Liver (tissue), 9 donors: Measurements from ENCODE around the gene FREM1. TPM values are rescaled to one million over a fixed set of nuclear protein-coding genes. Genes with fewer than 3 reads are reported as not detected.

Source experiments
- DNase-seq: peaks from one replicate; pipeline ENCODE4 v3.0.0-alpha.2; 2017; ENCODE audit warnings: low spot score
- H3K27ac ChIP-seq, 2 donors: one replicate each; pipeline ENCODE4 v1.7.0; 2013; ENCODE audit warnings: inconsistent platforms in 2 of 2, low read length in 2 of 2, control low read depth in 1 of 2, low read depth in 1 of 2, mild to moderate bottlenecking in 1 of 2
- H3K27me3 ChIP-seq, 4 donors: one replicate each; pipeline versions ENCODE4 v1.6.1 to v1.7.0; 2013; ENCODE audit warnings: low read length in 3 of 4, inconsistent platforms in 1 of 4, mild to moderate bottlenecking in 1 of 4, moderate library complexity in 1 of 4; ENCODE audit not compliant: control insufficient read depth in 4 of 4, insufficient read depth in 4 of 4
- H3K36me3 ChIP-seq, 4 donors: one replicate each; pipeline versions ENCODE4 v1.6.1 to v1.7.0; 2013; ENCODE audit warnings: low read length in 3 of 4, mild to moderate bottlenecking in 3 of 4, low read depth in 1 of 4, moderate library complexity in 1 of 4; ENCODE audit not compliant: control insufficient read depth in 4 of 4, insufficient read depth in 3 of 4
- H3K4me1 ChIP-seq, 4 donors: one replicate each; pipeline versions ENCODE4 v1.6.1 to v1.7.0; 2013; ENCODE audit warnings: low read length in 3 of 4, mild to moderate bottlenecking in 3 of 4, moderate library complexity in 1 of 4; ENCODE audit not compliant: control insufficient read depth in 4 of 4, insufficient read depth in 4 of 4
- H3K4me3 ChIP-seq, 3 donors: one replicate each; pipeline versions ENCODE4 v1.6.1 to v1.7.0; 2013; ENCODE audit warnings: low read length in 3 of 3, control low read depth in 1 of 3, low read depth in 1 of 3, mild to moderate bottlenecking in 1 of 3
- H3K9ac ChIP-seq, 2 donors: one replicate each; pipeline ENCODE4 v1.7.0; 2013; ENCODE audit warnings: low read length in 2 of 2, mild to moderate bottlenecking in 2 of 2, moderate library complexity in 2 of 2, control low read depth in 1 of 2, low read depth in 1 of 2
- H3K9me3 ChIP-seq, 4 donors: one replicate each; pipeline versions ENCODE4 v1.6.1 to v1.7.0; 2013; ENCODE audit warnings: low read length in 3 of 4; ENCODE audit not compliant: control insufficient read depth in 4 of 4
- ATF3 ChIP-seq: IDR thresholded peaks from 2 replicates; pipeline ENCODE4 v1.6.1; 2016; ENCODE audit warnings: antibody characterized with exemption
- EGR1 ChIP-seq, 2 donors: IDR thresholded peaks; 2 replicates each; pipeline ENCODE4 v1.6.1; 2016 to 2018; ENCODE audit warnings: antibody characterized with exemption in 2 of 2, low read depth in 2 of 2
- FOXA1 ChIP-seq: IDR thresholded peaks from 2 replicates; pipeline ENCODE4 v1.6.1; 2016; ENCODE audit warnings: antibody characterized with exemption
- FOXA2 ChIP-seq: IDR thresholded peaks from 2 replicates; pipeline ENCODE4 v1.6.1; 2016; ENCODE audit warnings: antibody characterized with exemption
- GABPA ChIP-seq, 2 donors: IDR thresholded peaks in 1 of 2; conservative IDR thresholded peaks in 1 of 2; 2 replicates each; pipeline ENCODE4 v1.6.1; 2016; ENCODE audit warnings: antibody characterized with exemption in 2 of 2, mild to moderate bottlenecking in 1 of 2, moderate library complexity in 1 of 2
- HNF4A ChIP-seq, 2 donors: conservative IDR thresholded peaks; 2 replicates each; pipeline ENCODE4 v1.6.1; 2016; ENCODE audit warnings: antibody characterized with exemption in 2 of 2, mild to moderate bottlenecking in 2 of 2
- HNF4G ChIP-seq: IDR thresholded peaks from 2 replicates; pipeline ENCODE4 v1.6.1; 2016; ENCODE audit warnings: antibody characterized with exemption
- JUND ChIP-seq, 2 donors: IDR thresholded peaks; 2 replicates each; pipeline ENCODE4 v1.6.1; 2016; ENCODE audit warnings: antibody characterized with exemption in 2 of 2
- RAD21 ChIP-seq, 2 donors: IDR thresholded peaks; 2 replicates each; pipeline ENCODE4 v1.6.1; 2016; ENCODE audit warnings: antibody characterized with exemption in 2 of 2, mild to moderate bottlenecking in 2 of 2
- RXRA ChIP-seq, 2 donors: IDR thresholded peaks; 2 replicates each; pipeline ENCODE4 v1.6.1; 2017 to 2018; ENCODE audit warnings: antibody characterized with exemption in 2 of 2, mild to moderate bottlenecking in 1 of 2
- YY1 ChIP-seq: IDR thresholded peaks from 2 replicates; pipeline ENCODE4 v1.6.1; 2016; ENCODE audit warnings: antibody characterized with exemption, mild to moderate bottlenecking
- WGBS: extraction: QIAGEN DNeasy Blood & Tissue Kit; methylation state at CpG from one replicate; pipeline ENCODE4 v1.1.7; 2013; 5-methylcytosine and 5-hydroxymethylcytosine counted together
- polyA plus RNA-seq, 2 donors: library from polyadenylated mRNA; stranded (reverse) in 1 of 2; unstranded in 1 of 2; fragments of 200-250 nt in 1 of 2; fragments of >200 nt in 1 of 2; fragmentation: Nextera tagmentation in 1 of 2; extraction: Ambion mirVana in 1 of 2; gene quantifications; one replicate each; pipeline versions ENCODE4 v1.2.1 to v1.2.3, GENCODE V29; 2013 to 2015
- total RNA-seq, 2 donors: library from RNA; depleted of rRNA; stranded (reverse); fragments of >200 nt; gene quantifications; one replicate each; pipeline ENCODE4 v1.2.3, GENCODE V29; 2014
- TF ChIP-seq, protein P1 (sequence below): fragments of 150-350 bp; IDR thresholded peaks from 2 replicates; pipeline ENCODE4 v1.5.1; 2017; ENCODE audit warnings: improper control_type of control experiment, low read depth, low read length; ENCODE audit not compliant: missing input control
- donor health status: healthy.
- donor health status: healthy.
- donor health status: healthy.
- donor health status: healthy.
- donor health status: healthy.

Gene FREM1
- total and polyA plus RNA-seq, 4 donors, result 0.39 to 4.7 (median 1.1) TPM

- Histone ChIP-seq H3K9ac (no peak overlapping the region), H3K4me3 (no peak overlapping the region)
- 68% methylated on average over 1 of the region's 1 CpG for WGBS
Measured at GRCh38 chr9:14902561-14902960, 7.7 kb downstream of the FREM1 start.

DNA sequence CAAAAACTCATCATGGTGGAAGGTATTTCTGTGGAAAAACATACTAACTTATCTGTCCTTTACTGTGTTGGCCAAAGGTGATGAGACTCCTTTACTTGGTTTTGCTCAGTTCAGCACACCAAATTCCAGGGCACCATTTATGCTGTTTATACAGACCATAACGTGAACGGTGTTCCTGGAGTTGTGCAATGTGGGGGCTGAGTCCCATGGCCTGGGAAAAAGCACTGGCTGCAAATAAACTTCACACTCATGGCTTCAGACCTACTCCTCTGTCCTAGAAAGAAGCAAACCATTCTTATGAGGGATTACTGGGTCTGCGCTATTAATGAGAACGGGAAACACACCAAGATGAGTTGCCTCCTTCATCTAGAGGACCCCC, 10.4 kb downstream of the FREM1 start:
- Histone ChIP-seq H3K4me3 (no peak overlapping the region), H3K4me1 (no peaks in the 10 kb centered on the region), H3K27me3 (no peaks in the 10 kb centered on the region), H3K27ac (no peak overlapping the region), H3K36me3 (no peaks in the 10 kb centered on the region), H3K9ac (no peak overlapping the region), H3K9me3 (no peaks in the 10 kb centered on the region)
- no peak for DNase-seq
- WGBS, result 65% methylated on average over 4 of the region's 4 CpGs
- TF ChIP-seq YY1 (no peak), ATF3 (no peak), HNF4G (no peak), GABPA (IDR thresholded peaks at IDR 0.05 in 1 of 2, conservative IDR thresholded peaks at IDR 0.05 in 1 of 2) (no peak)

More at GRCh38 chr9:14902561-14902960, 7.7 kb downstream of the FREM1 start:
- no peak for DNase-seq
- Histone ChIP-seq H3K27ac (no peak overlapping the region), H3K4me1 (no peaks in the 10 kb centered on the region), H3K27me3 (peaks cover 0 to under 1% (median 0%) of the 10 kb centered on the region in 4 donors), H3K9me3 (no peaks in the 10 kb centered on the region), H3K36me3 (no peaks in the 10 kb centered on the region)
- TF ChIP-seq HNF4G (no peak), EGR1 (IDR thresholded peaks at IDR 0.05; ENCODE audit: low read depth in 2 of 2) (no peak), RAD21 (IDR thresholded peaks at IDR 0.05) (no peak), FOXA2 (no peak), HNF4A (conservative IDR thresholded peaks at IDR 0.05) (no peak), FOXA1 (no peak), JUND (IDR thresholded peaks at IDR 0.05) (no peak)

GRCh38 chr9:14899042-14899814, 11.0 kb downstream of the FREM1 start:
- TF ChIP-seq, protein P1, sequence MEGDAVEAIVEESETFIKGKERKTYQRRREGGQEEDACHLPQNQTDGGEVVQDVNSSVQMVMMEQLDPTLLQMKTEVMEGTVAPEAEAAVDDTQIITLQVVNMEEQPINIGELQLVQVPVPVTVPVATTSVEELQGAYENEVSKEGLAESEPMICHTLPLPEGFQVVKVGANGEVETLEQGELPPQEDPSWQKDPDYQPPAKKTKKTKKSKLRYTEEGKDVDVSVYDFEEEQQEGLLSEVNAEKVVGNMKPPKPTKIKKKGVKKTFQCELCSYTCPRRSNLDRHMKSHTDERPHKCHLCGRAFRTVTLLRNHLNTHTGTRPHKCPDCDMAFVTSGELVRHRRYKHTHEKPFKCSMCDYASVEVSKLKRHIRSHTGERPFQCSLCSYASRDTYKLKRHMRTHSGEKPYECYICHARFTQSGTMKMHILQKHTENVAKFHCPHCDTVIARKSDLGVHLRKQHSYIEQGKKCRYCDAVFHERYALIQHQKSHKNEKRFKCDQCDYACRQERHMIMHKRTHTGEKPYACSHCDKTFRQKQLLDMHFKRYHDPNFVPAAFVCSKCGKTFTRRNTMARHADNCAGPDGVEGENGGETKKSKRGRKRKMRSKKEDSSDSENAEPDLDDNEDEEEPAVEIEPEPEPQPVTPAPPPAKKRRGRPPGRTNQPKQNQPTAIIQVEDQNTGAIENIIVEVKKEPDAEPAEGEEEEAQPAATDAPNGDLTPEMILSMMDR, result no peak
- TF ChIP-seq ATF3 (no peak), RXRA (IDR thresholded peaks at IDR 0.05) (no peak)
- H3K27me3 ChIP-seq, result no peaks in the 10 kb centered on the region
- DNase-seq, result no peak
- no peak overlapping the region for H3K27ac ChIP-seq
- H3K9ac ChIP-seq, result no peak overlapping the region
- no peaks in the 10 kb centered on the region for H3K36me3 ChIP-seq
- no peaks in the 10 kb centered on the region for H3K9me3 ChIP-seq
- WGBS, result 72% methylated on average over 6 of the region's 6 CpGs
- no peaks in the 10 kb centered on the region for H3K4me1 ChIP-seq
- no peak overlapping the region for H3K4me3 ChIP-seq
